ENCODE results near the gene NR2F6. TPM values are rescaled to one million over a fixed set of nuclear protein-coding genes. Genes with fewer than 3 reads are reported as not detected.

The NR2F6 gene
- total RNA-seq, 1 experiment from 2014 or later = 26.3 TPM

- H3K9me3 ChIP-seq (ENCODE audit: low read depth, low read length, poor library complexity, severe bottlenecking) = no peaks in the 10 kb centered on the region
- no peaks in the 10 kb centered on the region for H3K27me3 ChIP-seq (replicated peaks; ENCODE audit: insufficient read depth, low read depth, low read length, poor library complexity)
- CTCF ChIA-PET = no interaction called here
- BruUV-seq (replicated peaks) = no TSS peak
- DNase-seq (ENCODE audit: low spot score) = no peak
- H3K4me1 ChIP-seq (ENCODE audit: insufficient read depth, low read length, poor library complexity, severe bottlenecking) = no peaks in the 10 kb centered on the region
- intact Hi-C loops (cut with micrococcal nuclease; ENCODE audit: unreplicated experiment) = no loop called here
- TF ChIP-seq EZH2 (IDR thresholded peaks at IDR 0.05; ENCODE audit: borderline replicate concordance, low read depth, low read length, poor library complexity, severe bottlenecking) = no peak
- TF ChIP-seq, protein P1, sequence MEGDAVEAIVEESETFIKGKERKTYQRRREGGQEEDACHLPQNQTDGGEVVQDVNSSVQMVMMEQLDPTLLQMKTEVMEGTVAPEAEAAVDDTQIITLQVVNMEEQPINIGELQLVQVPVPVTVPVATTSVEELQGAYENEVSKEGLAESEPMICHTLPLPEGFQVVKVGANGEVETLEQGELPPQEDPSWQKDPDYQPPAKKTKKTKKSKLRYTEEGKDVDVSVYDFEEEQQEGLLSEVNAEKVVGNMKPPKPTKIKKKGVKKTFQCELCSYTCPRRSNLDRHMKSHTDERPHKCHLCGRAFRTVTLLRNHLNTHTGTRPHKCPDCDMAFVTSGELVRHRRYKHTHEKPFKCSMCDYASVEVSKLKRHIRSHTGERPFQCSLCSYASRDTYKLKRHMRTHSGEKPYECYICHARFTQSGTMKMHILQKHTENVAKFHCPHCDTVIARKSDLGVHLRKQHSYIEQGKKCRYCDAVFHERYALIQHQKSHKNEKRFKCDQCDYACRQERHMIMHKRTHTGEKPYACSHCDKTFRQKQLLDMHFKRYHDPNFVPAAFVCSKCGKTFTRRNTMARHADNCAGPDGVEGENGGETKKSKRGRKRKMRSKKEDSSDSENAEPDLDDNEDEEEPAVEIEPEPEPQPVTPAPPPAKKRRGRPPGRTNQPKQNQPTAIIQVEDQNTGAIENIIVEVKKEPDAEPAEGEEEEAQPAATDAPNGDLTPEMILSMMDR (conservative IDR thresholded peaks at IDR 0.05; ENCODE audit: low read depth, low read length) = no peak
- no peak overlapping the region for H3K27ac ChIP-seq (ENCODE audit: low read depth, low read length, poor library complexity, severe bottlenecking)
- POLR2A ChIA-PET (ENCODE audit: low non-redundant PET) = no interaction called here
- no peak overlapping the region for H3K4me3 ChIP-seq (ENCODE audit: low read depth, low read length, poor library complexity, severe bottlenecking)
- peaks cover 37% of the 10 kb centered on the region for H3K36me3 ChIP-seq (ENCODE audit: insufficient read depth, low read length, poor library complexity, severe bottlenecking)
These were observed 48.1 kb downstream of the NR2F6 start for GRCh38 chr19:17197666-17198065.

DNA sequence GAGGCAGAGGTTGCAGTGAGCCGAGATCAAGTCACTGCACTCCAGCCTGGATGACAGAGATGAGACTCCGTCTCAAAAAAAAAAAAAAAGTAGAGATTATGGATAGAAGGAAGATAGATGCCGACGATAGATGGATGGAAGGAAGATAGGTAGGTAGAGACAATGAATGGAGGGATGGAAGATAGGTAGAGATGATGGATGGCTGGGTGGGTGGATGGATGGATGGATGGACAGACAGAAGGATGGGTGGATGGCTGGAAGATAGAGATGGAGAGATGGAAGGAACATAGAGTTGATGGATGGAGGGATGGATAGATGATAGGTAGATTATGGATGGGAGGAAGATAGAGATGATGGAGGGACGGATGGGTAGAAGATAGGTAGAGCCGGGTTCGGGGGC lies 49.1 kb downstream of the NR2F6 start:
- no peak overlapping the region for H3K27ac ChIP-seq (ENCODE audit: low read depth, low read length, poor library complexity, severe bottlenecking)
- H3K9me3 ChIP-seq (ENCODE audit: low read depth, low read length, poor library complexity, severe bottlenecking) = no peaks in the 10 kb centered on the region
- H3K36me3 ChIP-seq (ENCODE audit: insufficient read depth, low read length, poor library complexity, severe bottlenecking) = peaks cover 26% of the 10 kb centered on the region
- no TSS peak for BruUV-seq (replicated peaks)
- intact Hi-C loops (cut with micrococcal nuclease; ENCODE audit: unreplicated experiment) = no loop called here
- H3K4me1 ChIP-seq (ENCODE audit: insufficient read depth, low read length, poor library complexity, severe bottlenecking) = no peaks in the 10 kb centered on the region
- no peak overlapping the region for H3K4me3 ChIP-seq (ENCODE audit: low read depth, low read length, poor library complexity, severe bottlenecking)
- CTCF ChIA-PET = no interaction called here
- DNase-seq (ENCODE audit: low spot score) = no peak
- TF ChIP-seq, protein P1 (conservative IDR thresholded peaks at IDR 0.05; ENCODE audit: low read depth, low read length) = no peak
- TF ChIP-seq EZH2 (IDR thresholded peaks at IDR 0.05; ENCODE audit: borderline replicate concordance, low read depth, low read length, poor library complexity, severe bottlenecking) = no peak
- POLR2A ChIA-PET (ENCODE audit: low non-redundant PET) = no interaction called here
- H3K27me3 ChIP-seq (replicated peaks; ENCODE audit: insufficient read depth, low read depth, low read length, poor library complexity) = no peaks in the 10 kb centered on the region

GRCh38 chr19:17195106-17195505 lies 50.6 kb downstream of the NR2F6 start:
- ChIA-PET POLR2A (ENCODE audit: low non-redundant PET) (no interaction called here), CTCF (no interaction called here)
- no TSS peak for BruUV-seq (replicated peaks)
- Histone ChIP-seq H3K36me3 (ENCODE audit: insufficient read depth, low read length, poor library complexity, severe bottlenecking) (peaks cover 22% of the 10 kb centered on the region), H3K4me3 (ENCODE audit: low read depth, low read length, poor library complexity, severe bottlenecking) (no peak overlapping the region), H3K27me3 (replicated peaks; ENCODE audit: insufficient read depth, low read depth, low read length, poor library complexity) (no peaks in the 10 kb centered on the region), H3K4me1 (ENCODE audit: insufficient read depth, low read length, poor library complexity, severe bottlenecking) (no peaks in the 10 kb centered on the region), H3K27ac (ENCODE audit: low read depth, low read length, poor library complexity, severe bottlenecking) (no peak overlapping the region), H3K9me3 (ENCODE audit: low read depth, low read length, poor library complexity, severe bottlenecking) (no peaks in the 10 kb centered on the region)
- intact Hi-C loops (cut with micrococcal nuclease; ENCODE audit: unreplicated experiment) = no loop called here
- no peak for TF ChIP-seq EZH2 (IDR thresholded peaks at IDR 0.05; ENCODE audit: borderline replicate concordance, low read depth, low read length, poor library complexity, severe bottlenecking)
- TF ChIP-seq, protein P1 (conservative IDR thresholded peaks at IDR 0.05; ENCODE audit: low read depth, low read length) = no peak
- DNase-seq (ENCODE audit: low spot score) = no peak
